ENCODE results near the gene PHTF1.

PHTF1 gene

DNA sequence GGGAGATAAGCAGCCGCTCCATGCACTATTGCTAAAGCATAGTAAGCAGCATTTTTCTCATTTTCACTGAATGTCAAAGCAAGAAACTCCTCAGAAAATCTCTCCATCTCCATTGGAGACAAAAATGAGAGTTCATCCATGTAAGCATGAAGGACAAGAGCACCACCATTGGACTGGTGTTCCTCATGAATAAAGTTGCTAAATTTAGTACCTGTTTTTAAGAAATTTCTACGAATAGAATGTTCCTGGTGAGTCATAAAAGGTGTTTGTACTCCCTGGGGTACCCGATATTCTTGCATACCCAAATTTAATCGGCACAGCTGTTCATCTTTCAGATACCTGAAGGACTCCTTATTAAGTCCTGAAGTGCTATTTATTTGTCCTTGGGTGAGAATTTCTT, 38.2 kb upstream of the PHTF1 start:
- TF ChIP-seq, protein P1, sequence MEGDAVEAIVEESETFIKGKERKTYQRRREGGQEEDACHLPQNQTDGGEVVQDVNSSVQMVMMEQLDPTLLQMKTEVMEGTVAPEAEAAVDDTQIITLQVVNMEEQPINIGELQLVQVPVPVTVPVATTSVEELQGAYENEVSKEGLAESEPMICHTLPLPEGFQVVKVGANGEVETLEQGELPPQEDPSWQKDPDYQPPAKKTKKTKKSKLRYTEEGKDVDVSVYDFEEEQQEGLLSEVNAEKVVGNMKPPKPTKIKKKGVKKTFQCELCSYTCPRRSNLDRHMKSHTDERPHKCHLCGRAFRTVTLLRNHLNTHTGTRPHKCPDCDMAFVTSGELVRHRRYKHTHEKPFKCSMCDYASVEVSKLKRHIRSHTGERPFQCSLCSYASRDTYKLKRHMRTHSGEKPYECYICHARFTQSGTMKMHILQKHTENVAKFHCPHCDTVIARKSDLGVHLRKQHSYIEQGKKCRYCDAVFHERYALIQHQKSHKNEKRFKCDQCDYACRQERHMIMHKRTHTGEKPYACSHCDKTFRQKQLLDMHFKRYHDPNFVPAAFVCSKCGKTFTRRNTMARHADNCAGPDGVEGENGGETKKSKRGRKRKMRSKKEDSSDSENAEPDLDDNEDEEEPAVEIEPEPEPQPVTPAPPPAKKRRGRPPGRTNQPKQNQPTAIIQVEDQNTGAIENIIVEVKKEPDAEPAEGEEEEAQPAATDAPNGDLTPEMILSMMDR (IDR thresholded peaks at IDR 0.05): no peak

GRCh38 chr1:113793878-113794834, 34.9 kb upstream of the PHTF1 start:
- TF ChIP-seq, protein P1 (IDR thresholded peaks at IDR 0.05): no peak

GRCh38 chr1:113792986-113793385, 33.7 kb upstream of the PHTF1 start:
- TF ChIP-seq, protein P1 (IDR thresholded peaks at IDR 0.05): no peak

- TF ChIP-seq, protein P1 (IDR thresholded peaks at IDR 0.05): no peak
These were observed 33.2 kb upstream of the PHTF1 start for GRCh38 chr1:113792471-113792870.

DNA sequence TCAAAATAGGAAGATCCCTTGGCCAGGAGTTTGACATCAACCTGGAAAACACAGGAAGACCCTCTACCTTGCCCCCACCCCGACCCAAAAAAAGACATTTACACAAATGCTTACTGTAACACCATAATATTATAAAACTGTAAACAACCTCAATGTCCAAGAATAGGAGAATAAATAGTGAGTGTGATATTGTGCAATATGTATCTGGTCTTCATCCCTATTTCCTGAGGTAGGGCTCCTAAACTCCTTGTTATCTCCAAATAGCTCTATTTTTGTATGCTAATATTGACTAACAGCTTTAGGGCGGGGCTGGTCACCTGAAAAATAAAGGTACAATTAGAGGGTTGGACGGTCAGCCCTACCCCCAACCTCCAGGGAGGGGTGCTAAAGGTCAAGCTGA, 29.5 kb upstream of the PHTF1 start:
- TF ChIP-seq, protein P1 (IDR thresholded peaks at IDR 0.05): no peak

DNA sequence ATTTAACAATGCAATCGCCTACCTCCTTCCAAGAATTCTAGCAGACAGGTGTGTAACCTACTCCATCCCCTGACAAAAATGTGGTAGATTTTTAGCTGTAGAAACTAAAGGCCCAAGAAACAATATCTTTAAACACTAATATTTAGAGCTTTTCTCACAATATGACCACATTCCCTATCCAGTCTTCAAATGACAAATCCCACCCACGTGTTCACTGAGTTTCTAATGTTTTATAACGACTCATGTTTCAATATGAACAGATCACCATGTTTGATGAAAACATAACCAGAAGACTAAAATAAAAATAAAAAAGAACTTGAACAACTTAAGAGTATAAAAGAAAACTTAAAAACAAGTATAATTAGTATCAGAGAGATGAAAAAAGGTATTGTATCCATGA, 28.4 kb upstream of the PHTF1 start:
- TF ChIP-seq, protein P1 (IDR thresholded peaks at IDR 0.05): no peak

DNA sequence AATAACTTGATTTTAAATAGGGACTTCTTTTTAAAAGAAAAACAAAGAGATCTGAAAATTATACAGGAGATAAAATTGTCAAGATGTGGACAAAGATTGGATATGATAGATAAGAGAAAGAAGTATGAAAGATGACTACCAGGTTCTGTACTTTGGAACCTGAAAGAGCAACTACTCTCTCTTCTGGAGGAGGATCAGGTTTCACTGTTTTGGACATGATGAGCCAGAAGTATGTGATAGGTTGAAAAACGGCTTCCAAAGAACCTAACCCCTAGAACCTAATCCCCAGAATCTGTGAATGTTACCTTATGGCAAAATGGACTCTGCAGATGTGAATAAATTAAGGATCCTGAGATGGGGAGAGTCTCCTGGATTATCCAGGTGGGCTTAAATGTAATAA, 26.8 kb upstream of the PHTF1 start:
- TF ChIP-seq, protein P1 (IDR thresholded peaks at IDR 0.05): no peak

All from LNCAP (cell line).